A673 (cell line): ENCODE data around the gene HMOX1. TPM values are rescaled to one million over a fixed set of nuclear protein-coding genes. Genes with fewer than 3 reads are reported as not detected.

Source experiments
- BruUV-seq: library from RNA; stranded (reverse); fragments of 400-500 nt; replicated peaks from 2 replicates; lab custom pipeline; 2021; lab: Mats Ljungman, UMichigan
- CTCF ChIA-PET: fragments of 300-600 bp; sonication (Branson Sonifier 250); formaldehyde crosslinking; loops from one replicate; lab custom pipeline; 2022; ENCODE audit warnings: antibody characterized with exemption; lab: Charles Lee
- POLR2A ChIA-PET: fragments of 300-600 bp; sonication (Branson Sonifier 250); formaldehyde crosslinking; loops from one replicate; lab custom pipeline; 2022; ENCODE audit warnings: antibody characterized with exemption; ENCODE audit not compliant: low non-redundant PET; lab: Charles Lee
- DNase-seq: peaks from one replicate; pipeline ENCODE4 v3.0.0-alpha.2; 2015; ENCODE audit warnings: low spot score
- H3K27ac ChIP-seq: fragments of 200-600 bp; sonication (generic); 2 replicates; pipeline ENCODE4 v1.5.1; 2016; ENCODE audit warnings: mixed run types, low read depth, mild to moderate bottlenecking, mixed read lengths, antibody characterized with exemption, low read length; ENCODE audit not compliant: poor library complexity, severe bottlenecking
- H3K27me3 ChIP-seq: fragments of 200-600 bp; sonication (generic); replicated peaks from 2 replicates; pipeline ENCODE4 v1.6.1; 2017; ENCODE audit warnings: mixed run types, low read depth, mild to moderate bottlenecking, mixed read lengths, antibody characterized with exemption, low read length; ENCODE audit not compliant: insufficient read depth, poor library complexity
- H3K36me3 ChIP-seq: fragments of 200-600 bp; sonication (generic); 2 replicates; pipeline ENCODE4 v1.6.1; 2016; ENCODE audit warnings: mixed run types, mild to moderate bottlenecking, mixed read lengths, antibody characterized with exemption, low read length; ENCODE audit not compliant: insufficient read depth, poor library complexity, severe bottlenecking
- H3K4me1 ChIP-seq: fragments of 200-600 bp; sonication (generic); 2 replicates; pipeline ENCODE4 v1.6.1; 2017; ENCODE audit warnings: mixed run types, mild to moderate bottlenecking, mixed read lengths, antibody characterized with exemption, low read length; ENCODE audit not compliant: insufficient read depth, poor library complexity, severe bottlenecking
- H3K4me3 ChIP-seq: fragments of 200-600 bp; sonication (generic); 2 replicates; pipeline ENCODE4 v1.5.1; 2016; ENCODE audit warnings: low read depth, mixed run types, mild to moderate bottlenecking, mixed read lengths, low read length; ENCODE audit not compliant: poor library complexity, severe bottlenecking
- H3K9me3 ChIP-seq: fragments of 200-600 bp; sonication (generic); 2 replicates; pipeline ENCODE4 v1.6.1; 2016; ENCODE audit warnings: mixed run types, low read depth, mild to moderate bottlenecking, mixed read lengths, antibody characterized with exemption, low read length; ENCODE audit not compliant: poor library complexity, severe bottlenecking
- EZH2 ChIP-seq: fragments of 200-600 bp; sonication (generic); IDR thresholded peaks from 2 replicates; pipeline ENCODE4 v1.6.1; 2017; ENCODE audit warnings: borderline replicate concordance, low read depth, mild to moderate bottlenecking, mixed read lengths, antibody characterized with exemption, low read length; ENCODE audit not compliant: poor library complexity, severe bottlenecking
- intact Hi-C: fragments of 100-400 bp; cut with micrococcal nuclease; formaldehyde crosslinking; loops from one replicate; pipeline ENCODE4 v1.10.0; 2022; ENCODE audit not compliant: unreplicated experiment
- total RNA-seq: library from RNA; stranded (reverse); gene quantifications from 2 replicates; pipeline ENCODE4 v1.2.3, GENCODE V29; 2021
- TF ChIP-seq, protein P1 (sequence below): fragments of 300-800, 200-600 bp; sonication (generic); conservative IDR thresholded peaks from 2 replicates; pipeline ENCODE4 v1.5.1; 2017; ENCODE audit warnings: low read depth, mild to moderate bottlenecking, antibody characterized with exemption, low read length, moderate library complexity, mixed read lengths

The HMOX1 gene
- total RNA-seq, 1 experiment from 2014 or later: 2.5 TPM

DNA sequence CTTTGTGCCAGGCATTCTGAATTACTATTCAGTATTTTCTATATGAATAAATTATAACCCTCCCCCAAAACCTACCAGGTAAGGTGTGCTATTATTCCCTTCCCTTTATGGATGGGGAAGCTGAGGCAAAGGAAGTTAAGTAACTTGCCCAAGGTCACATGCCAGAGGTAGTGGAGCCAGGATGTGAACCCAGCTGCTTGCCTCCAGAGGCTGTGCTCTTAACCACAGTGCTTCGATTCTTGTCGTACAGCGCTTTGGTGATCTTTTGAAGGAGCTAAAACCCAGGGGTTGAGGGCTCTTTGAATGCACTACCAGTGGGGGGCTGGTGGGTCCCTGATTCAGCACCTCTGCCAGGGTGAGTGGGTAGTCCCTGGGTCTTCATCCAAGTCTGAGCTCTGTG is 37.8 kb downstream of the HMOX1 start:
- peaks cover 96% of the 10 kb centered on the region for H3K36me3 ChIP-seq
- no peak for DNase-seq
- H3K9me3 ChIP-seq: no peaks in the 10 kb centered on the region
- H3K27me3 ChIP-seq: no peaks in the 10 kb centered on the region
- no peak for TF ChIP-seq EZH2
- TF ChIP-seq, protein P1, sequence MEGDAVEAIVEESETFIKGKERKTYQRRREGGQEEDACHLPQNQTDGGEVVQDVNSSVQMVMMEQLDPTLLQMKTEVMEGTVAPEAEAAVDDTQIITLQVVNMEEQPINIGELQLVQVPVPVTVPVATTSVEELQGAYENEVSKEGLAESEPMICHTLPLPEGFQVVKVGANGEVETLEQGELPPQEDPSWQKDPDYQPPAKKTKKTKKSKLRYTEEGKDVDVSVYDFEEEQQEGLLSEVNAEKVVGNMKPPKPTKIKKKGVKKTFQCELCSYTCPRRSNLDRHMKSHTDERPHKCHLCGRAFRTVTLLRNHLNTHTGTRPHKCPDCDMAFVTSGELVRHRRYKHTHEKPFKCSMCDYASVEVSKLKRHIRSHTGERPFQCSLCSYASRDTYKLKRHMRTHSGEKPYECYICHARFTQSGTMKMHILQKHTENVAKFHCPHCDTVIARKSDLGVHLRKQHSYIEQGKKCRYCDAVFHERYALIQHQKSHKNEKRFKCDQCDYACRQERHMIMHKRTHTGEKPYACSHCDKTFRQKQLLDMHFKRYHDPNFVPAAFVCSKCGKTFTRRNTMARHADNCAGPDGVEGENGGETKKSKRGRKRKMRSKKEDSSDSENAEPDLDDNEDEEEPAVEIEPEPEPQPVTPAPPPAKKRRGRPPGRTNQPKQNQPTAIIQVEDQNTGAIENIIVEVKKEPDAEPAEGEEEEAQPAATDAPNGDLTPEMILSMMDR: no peak
- ChIA-PET POLR2A (interaction anchor here (0.6 kb wide), 1 partner anchor 9 kb away, joined by 15 read pairs; no protein-coding TSS in a partner anchor), CTCF (no interaction called here)
- no TSS peak for BruUV-seq
- intact Hi-C loops: no loop called here
- H3K4me3 ChIP-seq: no peak overlapping the region
- no peaks in the 10 kb centered on the region for H3K4me1 ChIP-seq
- no peak overlapping the region for H3K27ac ChIP-seq

- TF ChIP-seq, protein P1: no peak
- no peak for TF ChIP-seq EZH2
- H3K9me3 ChIP-seq: no peaks in the 10 kb centered on the region
- DNase-seq: no peak
- H3K4me3 ChIP-seq: no peak overlapping the region
- no TSS peak for BruUV-seq
- no peaks in the 10 kb centered on the region for H3K4me1 ChIP-seq
- ChIA-PET POLR2A (no interaction called here), CTCF (no interaction called here)
- no peaks in the 10 kb centered on the region for H3K27me3 ChIP-seq
- H3K27ac ChIP-seq: no peak overlapping the region
- intact Hi-C loops: no loop called here
- peaks cover 97% of the 10 kb centered on the region for H3K36me3 ChIP-seq
Measured at GRCh38 chr22:35419756-35420155, 38.9 kb downstream of the HMOX1 start.

DNA sequence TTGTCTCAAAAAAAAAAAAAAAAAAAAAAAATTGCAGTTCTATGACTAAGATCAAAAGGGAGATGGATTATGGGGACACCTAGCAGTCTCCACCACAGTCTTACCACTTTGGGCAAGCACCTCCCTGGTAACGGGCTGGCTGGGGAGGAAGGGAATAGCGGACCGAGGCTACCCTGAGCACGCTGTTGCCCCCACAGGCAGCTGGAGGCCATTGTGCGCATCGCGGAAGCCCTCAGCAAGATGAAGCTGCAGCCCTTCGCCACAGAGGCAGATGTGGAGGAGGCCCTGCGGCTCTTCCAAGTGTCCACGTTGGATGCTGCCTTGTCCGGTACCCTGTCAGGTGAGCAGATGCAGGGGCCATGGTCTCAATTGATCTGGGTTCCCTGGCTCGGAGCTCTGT is 40.2 kb downstream of the HMOX1 start:
- intact Hi-C loops: no loop called here
- no peak overlapping the region for H3K27ac ChIP-seq
- no peaks in the 10 kb centered on the region for H3K9me3 ChIP-seq
- POLR2A ChIA-PET: no interaction called here
- no peak for DNase-seq
- CTCF ChIA-PET: interaction anchor here (0.8 kb wide), 1 partner anchor 10 kb away, joined by 3 read pairs; no protein-coding TSS in a partner anchor
- no peaks in the 10 kb centered on the region for H3K4me1 ChIP-seq
- no peak for TF ChIP-seq EZH2
- TF ChIP-seq, protein P1: no peak
- BruUV-seq: no TSS peak
- no peaks in the 10 kb centered on the region for H3K27me3 ChIP-seq
- H3K36me3 ChIP-seq: peaks cover 92% of the 10 kb centered on the region
- H3K4me3 ChIP-seq: no peak overlapping the region
